Neutrophil (primary cell): ENCODE data around the gene TLL1.

ENCODE experiments used
- H3K27ac ChIP-seq: fragments of 200-600 bp; sonication (generic); 2 replicates; pipeline ENCODE4 v1.5.1; 2016; ENCODE audit warnings: mild to moderate bottlenecking, moderate library complexity
- H3K27me3 ChIP-seq: fragments of 200-600 bp; sonication (generic); 2 replicates; pipeline ENCODE4 v1.6.0; 2016; ENCODE audit warnings: mild to moderate bottlenecking
- H3K36me3 ChIP-seq: fragments of 200-600 bp; sonication (generic); 2 replicates; pipeline ENCODE4 v1.5.1; 2017
- H3K4me1 ChIP-seq, 2 experiments: fragments of 200-600 bp in 1 of 2; sonication (generic) in 1 of 2; 1 replicate in 1 of 2; 2 replicates in 1 of 2; pipeline versions ENCODE4 v1.5.1 to v1.6.1; 2013 to 2016; ENCODE audit warnings: low read depth in 1 of 2, low read length in 1 of 2, mild to moderate bottlenecking in 1 of 2, moderate library complexity in 1 of 2; ENCODE audit not compliant: control insufficient read depth in 1 of 2, insufficient read depth in 1 of 2
- H3K4me3 ChIP-seq, 2 experiments: fragments of 200-600 bp in 1 of 2; sonication (generic) in 1 of 2; 1 replicate in 1 of 2; 2 replicates in 1 of 2; pipeline ENCODE4 v1.5.1; 2013 to 2016; ENCODE audit warnings: low read depth in 1 of 2, low read length in 1 of 2, mild to moderate bottlenecking in 1 of 2, moderate library complexity in 1 of 2
- H3K9me3 ChIP-seq: fragments of 200-600 bp; sonication (generic); 2 replicates; pipeline ENCODE4 v1.5.1; 2016
- CTCF ChIP-seq: fragments of 200-600 bp; sonication (generic); IDR thresholded peaks from 2 replicates; pipeline ENCODE4 v1.5.1; 2016; ENCODE audit warnings: antibody characterized with exemption

Gene TLL1

GRCh38 chr4:166019441-166020220, 146.6 kb downstream of the TLL1 start:
- H3K27me3 ChIP-seq, result no peaks in the 10 kb centered on the region
- H3K36me3 ChIP-seq, result no peaks in the 10 kb centered on the region
- no peak overlapping the region for H3K27ac ChIP-seq
- no peaks in the 10 kb centered on the region for H3K9me3 ChIP-seq
- H3K4me1 ChIP-seq, result no peaks in the 10 kb centered on the region
- no peak overlapping the region for H3K4me3 ChIP-seq
- no peak for TF ChIP-seq CTCF

GRCh38 chr4:166021617-166022016, 148.6 kb downstream of the TLL1 start:
- Histone ChIP-seq H3K36me3 (no peaks in the 10 kb centered on the region), H3K9me3 (no peaks in the 10 kb centered on the region), H3K27ac (no peak overlapping the region), H3K27me3 (no peaks in the 10 kb centered on the region), H3K4me3 (no peak overlapping the region), H3K4me1 (no peaks in the 10 kb centered on the region)
- no peak for TF ChIP-seq CTCF

GRCh38 chr4:166034965-166035364, 161.9 kb downstream of the TLL1 start:
- H3K4me3 ChIP-seq, result no peak overlapping the region
- no peaks in the 10 kb centered on the region for H3K4me1 ChIP-seq
- no peaks in the 10 kb centered on the region for H3K36me3 ChIP-seq
- H3K27me3 ChIP-seq, result no peaks in the 10 kb centered on the region
- TF ChIP-seq CTCF, result no peak
- no peaks in the 10 kb centered on the region for H3K9me3 ChIP-seq
- H3K27ac ChIP-seq, result no peak overlapping the region

GRCh38 chr4:166039822-166040221, 166.8 kb downstream of the TLL1 start:
- Histone ChIP-seq H3K36me3 (no peaks in the 10 kb centered on the region), H3K27ac (no peak overlapping the region), H3K4me3 (no peak overlapping the region), H3K27me3 (no peaks in the 10 kb centered on the region), H3K9me3 (no peaks in the 10 kb centered on the region), H3K4me1 (no peaks in the 10 kb centered on the region)
- TF ChIP-seq CTCF, result no peak

- TF ChIP-seq CTCF, result no peak
- H3K27me3 ChIP-seq, result no peaks in the 10 kb centered on the region
- no peaks in the 10 kb centered on the region for H3K4me1 ChIP-seq
- no peak overlapping the region for H3K4me3 ChIP-seq
- H3K27ac ChIP-seq, result no peak overlapping the region
- no peaks in the 10 kb centered on the region for H3K9me3 ChIP-seq
- no peaks in the 10 kb centered on the region for H3K36me3 ChIP-seq
These were observed 169.5 kb downstream of the TLL1 start for GRCh38 chr4:166042510-166043055.
